WTC11 (cell line): ENCODE measurements around the gene DDX46.

ENCODE experiments used
- CTCF ChIP-seq: fragments of 200-600 bp; IDR thresholded peaks from 2 replicates; pipeline ENCODE4 v1.8.0; 2022; ENCODE audit warnings: antibody characterized with exemption
- ETV6 ChIP-seq: sonication (generic); formaldehyde crosslinking; IDR thresholded peaks from 2 replicates; pipeline ENCODE4 v1.8.1; 2022; ENCODE audit warnings: mild to moderate bottlenecking, missing genetic modification reagents
- JUN ChIP-seq: sonication (generic); formaldehyde crosslinking; IDR thresholded peaks from 2 replicates; pipeline ENCODE4 v1.8.0; 2023; ENCODE audit warnings: mild to moderate bottlenecking, missing genetic modification reagents
- NFE2L1 ChIP-seq: sonication (generic); formaldehyde crosslinking; IDR thresholded peaks from 2 replicates; pipeline ENCODE4 v1.8.1; 2023; ENCODE audit warnings: missing genetic modification reagents
- NR3C1 ChIP-seq: sonication (generic); formaldehyde crosslinking; conservative IDR thresholded peaks from 2 replicates; pipeline ENCODE4 v1.8.1; 2023; ENCODE audit warnings: low read depth, mild to moderate bottlenecking, missing genetic modification reagents
- PREB ChIP-seq: sonication (generic); formaldehyde crosslinking; IDR thresholded peaks from 2 replicates; pipeline ENCODE4 v1.8.1; 2022; ENCODE audit warnings: mild to moderate bottlenecking, missing genetic modification reagents, moderate library complexity, borderline replicate concordance
- TEAD4 ChIP-seq: sonication (generic); formaldehyde crosslinking; IDR thresholded peaks from 2 replicates; pipeline ENCODE4 v1.8.0; 2022; ENCODE audit warnings: mild to moderate bottlenecking, missing genetic modification reagents
- ZNF281 ChIP-seq: sonication (generic); formaldehyde crosslinking; IDR thresholded peaks from 2 replicates; pipeline ENCODE4 v1.8.0; 2023; ENCODE audit warnings: mild to moderate bottlenecking, missing genetic modification reagents

- TF ChIP-seq NR3C1 (CRISPR knock-in tag) (no peak), PREB (CRISPR knock-in tag) (no peak), CTCF (no peak), ETV6 (CRISPR knock-in tag) (no peak), JUN (CRISPR knock-in tag) (no peak), NFE2L1 (no peak), TEAD4 (CRISPR knock-in tag) (no peak), ZNF281 (CRISPR knock-in tag) (no peak)
Observed at GRCh38 chr5:134851307-134851923, 92.8 kb downstream of the DDX46 start.
